ENCODE measurements around the gene TNC.

TNC gene

DNA sequence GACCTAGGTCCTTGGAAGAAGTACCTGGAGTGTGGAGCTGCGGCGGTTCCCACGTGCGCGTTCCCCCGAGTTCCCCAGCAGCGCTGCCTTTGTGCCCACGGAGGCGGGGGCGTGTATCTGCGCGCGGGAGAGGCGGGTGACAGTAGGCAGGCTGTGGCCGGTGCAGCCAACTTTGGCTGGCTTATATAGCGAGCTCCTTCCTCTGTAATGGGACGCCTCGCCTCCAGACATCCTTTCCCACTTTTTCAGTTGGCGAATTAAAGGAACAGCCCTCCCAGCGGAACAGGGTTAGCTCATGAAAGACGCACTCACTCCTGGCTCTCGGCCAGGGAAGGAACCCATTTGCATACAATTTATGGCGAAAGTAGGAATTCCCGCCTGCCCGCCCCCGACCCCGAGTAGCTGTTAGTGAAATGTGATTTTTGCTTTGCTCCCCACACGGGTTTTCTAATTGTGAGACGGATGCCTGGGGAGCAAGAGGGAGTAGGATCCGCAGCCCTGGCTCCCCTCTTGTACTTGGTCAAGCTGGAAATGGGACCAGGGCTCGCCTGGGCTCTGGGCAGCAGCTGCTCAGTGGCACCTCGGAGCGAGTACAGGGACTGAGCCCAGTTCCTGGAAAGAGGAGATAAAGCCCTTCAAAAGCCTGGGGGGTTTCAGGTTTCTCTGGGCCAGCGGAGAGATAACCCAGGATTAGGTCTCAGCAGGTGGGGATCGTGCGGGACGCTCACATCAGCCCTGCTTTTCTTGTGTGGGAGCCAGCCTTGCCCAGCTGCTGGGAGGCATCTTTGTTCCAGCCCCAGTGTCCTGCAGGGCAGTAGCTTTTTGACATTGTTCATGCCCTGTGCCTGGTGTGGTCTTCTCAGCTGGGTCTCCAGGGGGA, at the start of gene TNC:
Gene TNC (minus strand): TSS at position 159 of the 880 bp plus-strand sequence. CDS start 27,139 bp downstream, outside the sequence.
- no peak for DNase-seq (ENCODE audit: low read depth in 3 of 3, low spot score in 1 of 3)

- DNase-seq (ENCODE audit: low read depth in 3 of 3, low spot score in 1 of 3), result no peak
Observed at GRCh38 chr9:115167175-115167574, 49.2 kb upstream of the TNC start.

- DNase-seq (ENCODE audit: low read depth in 3 of 3, low spot score in 1 of 3), result no peak
Observed at GRCh38 chr9:115165233-115165632, 47.3 kb upstream of the TNC start.

DNA sequence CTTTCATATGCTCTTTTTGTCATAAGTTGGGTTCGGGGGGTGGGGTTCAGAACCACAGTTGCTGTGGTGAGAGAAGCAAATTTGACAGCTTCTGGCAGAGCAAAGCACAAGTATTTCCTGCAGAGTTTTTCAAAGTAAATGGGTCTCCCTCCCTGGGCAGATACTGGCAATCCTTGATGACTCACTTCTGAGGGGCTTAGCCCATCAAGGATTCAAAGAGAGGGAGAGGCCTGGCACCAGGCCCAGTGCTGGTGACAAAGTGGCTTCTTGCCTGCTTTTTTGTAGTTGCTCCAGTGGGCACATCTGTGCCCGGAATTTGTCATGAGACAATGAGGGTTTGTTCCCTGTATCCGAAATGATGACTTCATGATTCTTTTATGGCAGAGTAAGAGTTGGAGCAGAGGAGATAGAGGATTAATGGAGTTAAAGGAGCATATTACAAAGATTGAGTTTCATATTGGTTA, 46.6 kb upstream of the TNC start:
- DNase-seq (ENCODE audit: low read depth in 3 of 3, low spot score in 1 of 3), result no peak

- DNase-seq (ENCODE audit: low read depth in 3 of 3, low spot score in 1 of 3), result no peak
Observed at GRCh38 chr9:115162946-115163345, 45.0 kb upstream of the TNC start.

- no peak for DNase-seq (ENCODE audit: low read depth in 3 of 3, low spot score in 1 of 3)
Observed at GRCh38 chr9:115161446-115161845, 43.5 kb upstream of the TNC start.

- no peak for DNase-seq (ENCODE audit: low read depth in 3 of 3, low spot score in 1 of 3)
Observed at GRCh38 chr9:115158661-115159481, 40.9 kb upstream of the TNC start.

DNA sequence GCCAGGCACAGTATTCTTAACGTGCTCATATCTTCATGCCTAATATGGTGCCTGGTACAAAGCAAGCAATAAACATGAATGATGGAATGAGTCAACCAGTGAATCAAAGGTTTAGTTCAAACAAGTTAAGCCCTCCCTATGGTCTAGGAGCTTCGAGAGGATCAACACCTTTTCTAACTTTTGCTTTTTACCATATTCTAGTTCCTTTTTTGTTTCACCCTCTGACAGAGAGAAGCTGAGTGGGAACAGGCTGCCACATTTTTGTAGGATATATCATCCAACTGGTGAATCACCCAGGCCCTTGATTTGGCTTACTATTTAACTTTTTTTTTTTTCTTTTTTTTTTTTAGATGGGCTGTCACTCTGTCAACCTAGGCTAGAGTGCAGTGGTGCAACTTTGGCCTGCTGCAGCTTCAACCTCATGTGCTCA, 39.3 kb upstream of the TNC start:
- no peak for DNase-seq (ENCODE audit: low read depth in 3 of 3, low spot score in 1 of 3)

GRCh38 chr9:115155037-115155436, 37.1 kb upstream of the TNC start:
- DNase-seq (ENCODE audit: low read depth in 3 of 3, low spot score in 1 of 3), result no peak

DNA sequence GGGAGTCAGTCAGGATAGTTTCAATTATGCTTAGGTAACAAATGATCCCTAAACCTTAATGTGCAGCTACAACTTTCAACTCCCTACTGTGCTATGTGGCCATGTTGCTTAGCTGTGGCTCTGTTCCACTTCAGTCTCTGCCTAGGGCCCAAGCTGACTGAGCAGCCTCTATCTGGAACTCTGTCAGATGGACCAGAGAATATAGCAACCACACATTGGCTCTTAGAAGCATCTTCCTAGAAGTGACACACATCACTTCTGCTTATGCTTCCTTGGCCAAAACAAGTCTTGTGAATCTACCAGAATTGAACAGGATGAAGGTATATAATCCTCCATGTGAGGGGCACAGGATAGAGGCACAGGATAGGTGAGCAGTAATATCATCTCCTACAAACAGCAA, 36.7 kb upstream of the TNC start:
- DNase-seq (ENCODE audit: low read depth in 3 of 3, low spot score in 1 of 3), result no peak

- no peak for DNase-seq (ENCODE audit: low read depth in 3 of 3, low spot score in 1 of 3)
Observed at GRCh38 chr9:115152281-115152820, 34.4 kb upstream of the TNC start.

DNA sequence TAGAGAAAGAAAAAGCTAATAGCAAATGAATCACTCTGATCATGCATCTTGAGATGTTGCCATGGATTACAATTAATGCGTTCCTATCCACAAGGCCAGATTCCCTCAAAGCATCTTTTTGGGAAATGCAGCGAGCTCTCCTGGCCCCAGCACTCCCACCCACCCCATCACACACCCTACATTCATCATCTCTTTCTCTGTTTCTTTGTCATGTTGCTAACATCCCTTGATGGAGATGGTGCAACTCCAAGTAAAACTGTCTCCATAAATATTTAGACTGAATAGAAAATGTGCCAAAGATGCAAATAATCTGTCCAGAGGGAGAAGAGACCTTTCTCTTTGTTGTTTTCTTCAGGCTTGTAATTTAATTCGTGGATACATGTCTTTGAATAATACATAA, 30.8 kb upstream of the TNC start:
- no peak for DNase-seq (ENCODE audit: low read depth in 3 of 3, low spot score in 1 of 3)

GRCh38 chr9:115146581-115147021, 28.6 kb upstream of the TNC start:
- no peak for DNase-seq (ENCODE audit: low read depth in 3 of 3, low spot score in 1 of 3)

DNA sequence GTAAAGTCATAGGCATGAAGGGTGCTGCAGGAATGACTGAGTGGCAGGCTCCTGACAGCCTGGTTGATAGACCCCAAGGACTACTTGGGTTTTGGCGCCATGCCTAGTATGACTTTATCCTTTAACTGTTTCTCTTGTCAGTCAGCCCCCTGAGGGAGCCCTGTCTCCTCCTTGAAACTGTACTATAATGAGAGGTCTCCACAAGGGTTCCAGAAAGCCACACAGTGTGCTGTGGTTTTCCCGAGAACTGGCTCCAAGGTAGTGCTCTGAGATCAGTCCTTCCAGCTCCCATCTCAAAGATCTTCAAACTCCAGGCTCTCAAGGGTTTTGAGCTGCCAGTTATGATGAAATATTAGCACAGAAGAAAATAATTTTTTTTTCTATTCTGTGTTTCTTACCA, 26.7 kb upstream of the TNC start:
- DNase-seq (ENCODE audit: low read depth in 3 of 3, low spot score in 1 of 3), result no peak

DNA sequence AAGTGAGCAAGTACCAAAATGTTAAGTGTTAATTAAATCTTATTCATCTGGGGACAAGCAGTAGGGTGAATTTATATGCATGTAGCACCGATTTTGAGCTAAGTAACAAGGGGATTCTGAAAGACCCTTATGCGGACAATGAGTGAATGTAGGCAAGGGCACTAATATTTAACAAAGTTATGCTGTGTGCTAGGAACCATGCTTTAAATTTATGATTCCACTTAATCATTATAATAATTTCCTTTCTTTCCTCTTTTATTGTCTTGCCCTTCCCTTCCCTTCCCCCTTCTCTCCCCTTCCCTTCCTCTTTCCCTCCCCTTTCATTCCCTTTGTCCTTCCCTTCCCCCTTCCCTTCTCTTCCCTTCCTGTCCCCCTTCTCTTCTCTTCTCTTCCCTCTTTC, 25.7 kb upstream of the TNC start:
- no peak for DNase-seq (ENCODE audit: low read depth in 3 of 3, low spot score in 1 of 3)

DNA sequence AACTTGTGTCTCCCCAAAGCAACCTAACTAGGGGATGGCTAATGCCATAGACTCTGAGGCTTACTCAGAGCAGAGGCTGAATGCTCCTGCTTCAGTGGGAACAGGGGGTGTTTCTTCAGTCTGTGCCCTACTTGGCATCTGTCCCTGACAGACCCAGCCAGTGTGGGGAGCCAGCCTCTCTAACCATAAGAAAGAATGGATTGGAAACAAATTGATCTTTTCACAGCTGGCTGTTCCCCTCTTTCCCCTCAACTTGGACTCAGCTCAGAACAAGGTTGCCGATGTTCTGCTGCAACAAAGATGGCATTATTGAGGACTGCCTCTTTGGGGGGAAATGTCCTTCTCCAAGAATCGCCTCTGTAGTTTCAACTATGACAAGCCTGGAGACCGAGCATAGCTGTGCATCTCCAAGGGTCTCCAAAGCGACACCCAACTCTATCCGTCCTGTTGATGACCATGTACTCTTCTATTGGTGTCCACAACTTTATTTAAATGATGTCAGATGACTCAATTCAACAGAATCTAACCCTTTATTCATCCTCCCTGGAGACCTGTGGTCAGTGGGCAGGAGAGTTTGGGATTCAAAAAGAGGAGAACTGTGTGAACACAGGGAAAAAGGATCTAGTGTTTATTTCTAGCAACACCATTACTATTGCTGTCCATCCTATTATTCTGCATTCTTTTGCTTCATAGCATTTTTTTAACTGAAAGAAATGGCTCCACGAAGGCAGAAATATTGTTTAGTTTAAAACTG, 24.7 kb upstream of the TNC start:
- no peak for DNase-seq (ENCODE audit: low read depth in 3 of 3, low spot score in 1 of 3)

GRCh38 chr9:115142090-115142489, 24.1 kb upstream of the TNC start:
- no peak for DNase-seq (ENCODE audit: low read depth in 3 of 3, low spot score in 1 of 3)

- DNase-seq (ENCODE audit: low read depth in 3 of 3, low spot score in 1 of 3), result no peak
Observed at GRCh38 chr9:115141612-115142011, 23.7 kb upstream of the TNC start.

DNA sequence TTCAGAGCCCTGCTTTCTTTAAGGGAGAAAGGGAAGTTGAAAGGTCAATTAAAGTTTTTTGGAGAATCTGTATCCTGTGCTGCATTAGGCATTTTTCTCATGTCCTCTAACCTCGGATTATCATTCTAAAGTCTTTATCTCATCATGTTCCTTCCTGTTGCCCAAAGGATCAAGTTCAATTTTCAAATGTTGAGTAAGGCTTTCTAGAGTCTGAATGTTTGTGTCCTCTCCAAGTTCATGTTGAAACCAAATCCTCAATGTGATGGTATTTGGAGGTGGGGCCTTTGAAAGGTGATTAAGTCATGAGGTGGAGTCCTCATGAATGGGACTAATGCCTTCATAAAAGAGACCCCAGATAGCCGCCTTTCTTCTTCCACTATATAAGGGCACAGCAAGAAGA, 20.2 kb upstream of the TNC start:
- no peak for DNase-seq (ENCODE audit: low read depth in 3 of 3, low spot score in 1 of 3)

GRCh38 chr9:115137526-115137925, 19.6 kb upstream of the TNC start:
- DNase-seq (ENCODE audit: low read depth in 3 of 3, low spot score in 1 of 3), result no peak

Data from stimulated activated CD4-positive, alpha-beta T cell treated with anti-CD3 and anti-CD28 coated beads, TNF-alpha, amount 100 ng/mL, for 1 hour (primary cell).